SKM-1 (cell line): Measurements from ENCODE around the gene PTBP2.

Experiments
- DNase-seq: peaks from one replicate; lab custom pipeline; 2025; ENCODE audit not compliant: unreplicated experiment; lab: John Stamatoyannopoulos, UW

The PTBP2 gene

DNA sequence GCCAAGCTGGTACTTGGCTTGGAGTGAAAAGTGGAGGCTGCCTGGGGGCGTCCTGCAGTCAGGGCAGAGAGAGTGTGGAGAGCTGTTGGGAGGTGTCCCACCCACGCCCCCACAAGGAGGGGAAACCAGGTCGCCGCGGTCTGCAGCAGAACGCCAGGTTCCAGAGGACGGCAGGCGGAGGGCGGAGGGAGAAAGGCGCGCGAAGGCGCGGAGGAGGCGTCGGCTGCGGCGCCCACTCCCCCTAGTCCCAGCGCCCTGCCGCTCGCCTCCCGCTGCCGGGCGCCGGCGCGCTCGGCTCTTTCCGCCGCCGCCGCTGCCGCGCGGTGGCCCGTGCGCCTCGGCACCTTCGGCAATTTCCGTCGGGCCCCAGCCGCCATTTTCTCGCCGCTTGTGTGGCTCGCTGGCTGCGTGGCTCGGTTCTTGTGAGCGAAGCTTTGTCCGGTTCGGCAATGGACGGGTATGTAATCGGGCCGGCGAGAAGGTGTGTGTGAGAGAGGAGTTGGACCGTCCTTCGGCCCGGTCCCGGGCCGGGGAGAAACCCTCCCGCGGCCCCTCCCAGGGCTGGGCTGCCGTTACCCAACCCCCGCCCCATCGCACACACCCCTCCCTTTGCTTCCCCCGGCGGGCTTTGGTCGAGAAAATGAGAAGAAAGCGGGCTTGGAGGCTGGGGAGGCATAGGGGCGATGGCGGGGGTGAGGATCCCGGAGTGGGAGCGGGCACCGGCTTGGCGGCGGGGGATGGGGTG lies at the start of gene PTBP2:
TSS of gene PTBP2 (plus strand) at position 369 of the 745 bp plus-strand sequence. CDS start at position 450, 81 bp downstream.
- peak; percentile 41 for DNase-seq

DNA sequence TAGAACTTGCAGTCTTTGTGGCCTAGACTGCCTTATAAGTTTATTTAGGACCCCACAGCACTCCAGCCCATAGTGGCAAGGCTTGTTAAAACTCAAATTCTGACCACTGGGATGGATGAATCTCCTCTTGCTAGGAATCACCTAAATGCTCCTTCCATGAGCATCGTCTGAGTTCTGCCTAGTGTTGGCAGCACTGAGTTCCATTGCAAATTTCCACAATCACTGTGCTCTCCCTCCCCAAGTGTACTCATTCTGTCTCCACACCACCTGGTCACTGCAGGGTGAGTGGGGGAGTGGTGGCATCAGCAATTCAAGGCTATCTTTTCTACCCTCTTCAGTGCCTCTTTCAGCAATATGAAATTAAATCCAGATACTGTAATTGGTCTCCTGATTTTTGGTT lies 46.7 kb upstream of the PTBP2 start:
- no peak for DNase-seq

- no peak for DNase-seq
These were observed 39.5 kb upstream of the PTBP2 start for GRCh38 chr1:96682056-96682455.

- DNase-seq, result no peak
These were observed 37.7 kb upstream of the PTBP2 start for GRCh38 chr1:96683931-96684330.

GRCh38 chr1:96684744-96685143 lies 36.8 kb upstream of the PTBP2 start:
- no peak for DNase-seq

GRCh38 chr1:96688767-96689166 lies 32.8 kb upstream of the PTBP2 start:
- no peak for DNase-seq

DNA sequence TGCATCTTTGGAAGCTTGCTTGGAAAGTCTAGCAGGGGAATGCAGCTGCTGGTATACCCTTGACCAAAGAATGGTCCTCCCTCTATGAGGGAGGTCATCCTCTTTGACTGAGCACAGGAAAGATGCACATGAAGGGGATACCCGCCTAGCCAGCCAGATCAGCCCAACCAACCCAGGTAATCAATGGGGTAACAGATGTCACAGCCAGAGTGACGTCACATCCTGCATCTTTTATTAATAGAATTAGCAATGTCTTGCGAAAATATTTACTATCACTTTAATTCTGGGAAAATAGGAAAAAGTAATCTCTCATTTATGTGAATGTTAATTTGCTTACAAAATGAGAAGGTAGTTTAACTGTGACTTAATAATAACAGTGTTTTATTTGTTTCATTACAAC lies 25.6 kb upstream of the PTBP2 start:
- no peak for DNase-seq

GRCh38 chr1:96698342-96698983 lies 23.1 kb upstream of the PTBP2 start:
- DNase-seq, result no peak

- DNase-seq, result no peak
These were observed 18.4 kb upstream of the PTBP2 start for GRCh38 chr1:96703186-96703585.

- no peak for DNase-seq
These were observed 14.6 kb upstream of the PTBP2 start for GRCh38 chr1:96707023-96707422.

- DNase-seq, result no peak
These were observed 13.1 kb upstream of the PTBP2 start for GRCh38 chr1:96708482-96708881.

GRCh38 chr1:96710708-96711477 lies 10.7 kb upstream of the PTBP2 start:
- DNase-seq, result no peak

GRCh38 chr1:96713649-96714048 lies 7.9 kb upstream of the PTBP2 start:
- DNase-seq, result no peak

GRCh38 chr1:96714881-96715280 lies 6.7 kb upstream of the PTBP2 start:
- DNase-seq, result no peak

GRCh38 chr1:96715482-96715881 lies 6.1 kb upstream of the PTBP2 start:
- DNase-seq, result no peak

DNA sequence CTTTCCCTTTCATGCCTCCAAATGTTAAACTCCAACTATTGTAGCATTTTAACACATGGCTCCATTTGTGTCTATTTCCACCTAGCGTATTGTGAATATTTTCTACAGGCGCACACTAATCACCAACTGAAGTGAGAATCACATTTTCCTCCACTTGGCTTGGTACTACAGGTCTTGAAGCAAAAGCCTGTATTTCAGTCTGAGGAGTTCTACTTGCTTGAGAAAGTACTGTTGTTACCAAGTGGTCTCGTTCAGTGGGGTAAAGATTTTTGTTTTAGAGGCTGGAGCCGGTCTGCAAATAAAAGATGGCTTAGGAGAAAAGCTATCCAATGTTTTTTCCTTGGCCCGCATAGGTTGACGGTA lies 550 bp upstream of the PTBP2 start:
- DNase-seq, result no peak

- DNase-seq, result no peak
These were observed 758 bp downstream of the PTBP2 start for GRCh38 chr1:96722161-96722922.

DNA sequence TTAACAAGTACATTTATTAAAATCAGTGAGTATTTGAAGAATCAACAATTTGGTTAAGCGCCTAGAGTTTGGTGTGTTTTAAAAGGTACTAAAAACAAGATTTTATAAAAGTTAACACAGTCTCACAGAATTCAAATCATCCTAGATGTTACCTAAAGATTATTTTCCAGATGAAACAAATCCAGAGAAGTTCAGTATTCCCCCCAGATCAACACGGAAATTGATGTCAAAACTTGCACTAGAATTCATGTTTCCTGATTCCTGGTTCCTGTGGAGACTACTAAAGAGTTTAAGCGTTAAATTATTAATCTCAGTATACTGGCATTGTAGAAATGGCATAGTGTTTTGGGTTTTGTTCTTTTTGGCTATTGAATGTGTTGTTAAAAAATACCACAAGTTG lies 1.4 kb downstream of the PTBP2 start:
- DNase-seq, result no peak

DNA sequence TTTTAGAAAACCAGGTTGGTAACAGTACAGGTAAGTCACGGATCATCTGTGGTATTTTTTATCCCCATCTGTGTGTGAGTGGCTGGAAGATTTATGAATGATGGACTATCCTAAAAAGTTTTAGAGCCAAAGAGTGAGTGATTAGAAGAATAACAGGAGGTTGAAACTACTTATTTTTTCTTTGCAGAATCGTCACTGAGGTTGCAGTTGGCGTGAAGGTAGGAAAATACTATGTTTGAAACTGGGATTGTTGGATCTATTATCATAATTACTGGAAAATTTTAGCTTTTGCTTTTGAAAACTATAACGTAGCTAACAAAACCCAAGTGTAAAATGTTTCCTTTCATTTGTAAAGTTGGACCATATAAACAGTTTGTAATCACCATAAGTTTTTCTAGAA lies 1.8 kb downstream of the PTBP2 start:
- DNase-seq, result no peak

DNA sequence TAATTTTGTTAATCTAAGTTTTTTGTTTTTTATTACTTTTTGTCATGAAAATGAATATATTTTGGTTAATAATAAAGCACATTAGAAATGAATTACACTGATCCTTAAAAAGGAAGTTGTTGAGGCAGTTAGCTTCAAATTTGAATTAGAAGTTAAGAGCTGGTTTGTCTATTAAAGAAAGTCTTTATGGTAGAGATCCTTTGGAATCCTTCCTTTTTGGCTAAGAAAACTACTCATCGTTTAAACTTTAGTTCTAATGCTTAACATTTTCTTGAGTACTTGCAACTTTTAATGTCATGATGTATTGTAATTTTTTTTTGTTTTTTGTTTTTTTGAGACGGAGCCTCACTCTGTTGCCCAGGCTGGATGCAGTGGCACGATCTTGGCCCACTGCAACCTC lies 2.4 kb downstream of the PTBP2 start:
- DNase-seq, result no peak

DNA sequence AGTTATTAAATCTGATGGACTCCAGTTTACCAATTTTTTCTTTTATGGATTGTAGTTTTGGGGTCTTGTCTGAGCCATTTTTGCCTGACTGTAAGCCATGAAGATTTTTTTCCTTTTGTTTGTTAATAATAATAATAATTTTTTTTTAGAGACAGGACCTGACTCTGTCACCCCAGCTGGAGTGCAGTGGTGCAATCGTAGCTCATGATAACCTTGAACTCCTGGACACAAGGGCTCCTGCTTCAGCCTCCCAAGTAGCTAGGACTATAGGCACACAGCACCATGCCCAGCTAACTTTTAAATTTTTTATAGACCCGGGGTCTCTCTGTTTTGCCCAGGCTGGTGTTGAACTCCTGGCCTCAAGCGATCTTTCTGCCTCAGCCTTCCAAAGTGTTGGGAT lies 6.3 kb downstream of the PTBP2 start:
- DNase-seq, result no peak
